A673 (cell line): ENCODE data around the gene PHLDB2. TPM values are rescaled to one million over a fixed set of nuclear protein-coding genes. Genes with fewer than 3 reads are reported as not detected.

ENCODE experiments used
- BruUV-seq: library from RNA; stranded (reverse); fragments of 400-500 nt; replicated peaks from 2 replicates; lab custom pipeline; 2021; lab: Mats Ljungman, UMichigan
- CTCF ChIA-PET: fragments of 300-600 bp; sonication (Branson Sonifier 250); formaldehyde crosslinking; loops from one replicate; lab custom pipeline; 2022; ENCODE audit warnings: antibody characterized with exemption; lab: Charles Lee
- POLR2A ChIA-PET: fragments of 300-600 bp; sonication (Branson Sonifier 250); formaldehyde crosslinking; loops from one replicate; lab custom pipeline; 2022; ENCODE audit warnings: antibody characterized with exemption; ENCODE audit not compliant: low non-redundant PET; lab: Charles Lee
- DNase-seq: peaks from one replicate; pipeline ENCODE4 v3.0.0-alpha.2; 2015; ENCODE audit warnings: low spot score
- H3K27ac ChIP-seq: fragments of 200-600 bp; sonication (generic); 2 replicates; pipeline ENCODE4 v1.5.1; 2016; ENCODE audit warnings: mixed run types, low read depth, mild to moderate bottlenecking, mixed read lengths, antibody characterized with exemption, low read length; ENCODE audit not compliant: poor library complexity, severe bottlenecking
- H3K27me3 ChIP-seq: fragments of 200-600 bp; sonication (generic); replicated peaks from 2 replicates; pipeline ENCODE4 v1.6.1; 2017; ENCODE audit warnings: mixed run types, low read depth, mild to moderate bottlenecking, mixed read lengths, antibody characterized with exemption, low read length; ENCODE audit not compliant: insufficient read depth, poor library complexity
- H3K36me3 ChIP-seq: fragments of 200-600 bp; sonication (generic); 2 replicates; pipeline ENCODE4 v1.6.1; 2016; ENCODE audit warnings: mixed run types, mild to moderate bottlenecking, mixed read lengths, antibody characterized with exemption, low read length; ENCODE audit not compliant: insufficient read depth, poor library complexity, severe bottlenecking
- H3K4me1 ChIP-seq: fragments of 200-600 bp; sonication (generic); 2 replicates; pipeline ENCODE4 v1.6.1; 2017; ENCODE audit warnings: mixed run types, mild to moderate bottlenecking, mixed read lengths, antibody characterized with exemption, low read length; ENCODE audit not compliant: insufficient read depth, poor library complexity, severe bottlenecking
- H3K4me3 ChIP-seq: fragments of 200-600 bp; sonication (generic); 2 replicates; pipeline ENCODE4 v1.5.1; 2016; ENCODE audit warnings: low read depth, mixed run types, mild to moderate bottlenecking, mixed read lengths, low read length; ENCODE audit not compliant: poor library complexity, severe bottlenecking
- H3K9me3 ChIP-seq: fragments of 200-600 bp; sonication (generic); 2 replicates; pipeline ENCODE4 v1.6.1; 2016; ENCODE audit warnings: mixed run types, low read depth, mild to moderate bottlenecking, mixed read lengths, antibody characterized with exemption, low read length; ENCODE audit not compliant: poor library complexity, severe bottlenecking
- EZH2 ChIP-seq: fragments of 200-600 bp; sonication (generic); IDR thresholded peaks from 2 replicates; pipeline ENCODE4 v1.6.1; 2017; ENCODE audit warnings: borderline replicate concordance, low read depth, mild to moderate bottlenecking, mixed read lengths, antibody characterized with exemption, low read length; ENCODE audit not compliant: poor library complexity, severe bottlenecking
- intact Hi-C: fragments of 100-400 bp; cut with micrococcal nuclease; formaldehyde crosslinking; loops from one replicate; pipeline ENCODE4 v1.10.0; 2022; ENCODE audit not compliant: unreplicated experiment
- total RNA-seq: library from RNA; stranded (reverse); gene quantifications from 2 replicates; pipeline ENCODE4 v1.2.3, GENCODE V29; 2021
- TF ChIP-seq, protein P1 (sequence below): fragments of 300-800, 200-600 bp; sonication (generic); conservative IDR thresholded peaks from 2 replicates; pipeline ENCODE4 v1.5.1; 2017; ENCODE audit warnings: low read depth, mild to moderate bottlenecking, antibody characterized with exemption, low read length, moderate library complexity, mixed read lengths

PHLDB2 gene
- total RNA-seq, 1 experiment from 2014 or later = 13.1 TPM

DNA sequence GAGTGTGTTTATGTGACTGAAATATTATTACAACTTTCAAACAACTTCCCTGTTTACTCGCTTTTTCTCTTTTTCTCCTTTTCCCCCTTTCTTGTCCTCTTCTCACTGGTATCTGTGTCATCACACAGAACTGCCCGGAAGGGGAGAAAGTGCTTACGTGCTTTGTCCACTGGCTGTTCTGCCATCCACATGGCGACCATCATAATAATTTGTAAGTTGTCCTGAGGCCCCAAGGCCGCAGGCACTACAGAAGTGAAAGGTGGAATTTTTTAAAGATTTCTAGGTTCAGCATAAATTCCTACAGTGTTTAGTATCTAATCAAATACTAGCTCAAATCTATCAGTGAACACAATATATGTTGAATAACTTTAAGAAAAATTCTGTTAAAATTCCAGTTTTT, 93.0 kb downstream of the PHLDB2 start:
- no peaks in the 10 kb centered on the region for H3K36me3 ChIP-seq
- H3K4me3 ChIP-seq = no peak overlapping the region
- no peak for TF ChIP-seq EZH2
- TF ChIP-seq, protein P1, sequence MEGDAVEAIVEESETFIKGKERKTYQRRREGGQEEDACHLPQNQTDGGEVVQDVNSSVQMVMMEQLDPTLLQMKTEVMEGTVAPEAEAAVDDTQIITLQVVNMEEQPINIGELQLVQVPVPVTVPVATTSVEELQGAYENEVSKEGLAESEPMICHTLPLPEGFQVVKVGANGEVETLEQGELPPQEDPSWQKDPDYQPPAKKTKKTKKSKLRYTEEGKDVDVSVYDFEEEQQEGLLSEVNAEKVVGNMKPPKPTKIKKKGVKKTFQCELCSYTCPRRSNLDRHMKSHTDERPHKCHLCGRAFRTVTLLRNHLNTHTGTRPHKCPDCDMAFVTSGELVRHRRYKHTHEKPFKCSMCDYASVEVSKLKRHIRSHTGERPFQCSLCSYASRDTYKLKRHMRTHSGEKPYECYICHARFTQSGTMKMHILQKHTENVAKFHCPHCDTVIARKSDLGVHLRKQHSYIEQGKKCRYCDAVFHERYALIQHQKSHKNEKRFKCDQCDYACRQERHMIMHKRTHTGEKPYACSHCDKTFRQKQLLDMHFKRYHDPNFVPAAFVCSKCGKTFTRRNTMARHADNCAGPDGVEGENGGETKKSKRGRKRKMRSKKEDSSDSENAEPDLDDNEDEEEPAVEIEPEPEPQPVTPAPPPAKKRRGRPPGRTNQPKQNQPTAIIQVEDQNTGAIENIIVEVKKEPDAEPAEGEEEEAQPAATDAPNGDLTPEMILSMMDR = no peak
- CTCF ChIA-PET = no interaction called here
- BruUV-seq = no TSS peak
- no peaks in the 10 kb centered on the region for H3K9me3 ChIP-seq
- intact Hi-C loops = no loop called here
- POLR2A ChIA-PET = interaction anchor here (0.8 kb wide), 1 partner anchor 33 kb away, joined by 4 read pairs; no protein-coding TSS in a partner anchor
- H3K27me3 ChIP-seq = no peaks in the 10 kb centered on the region
- DNase-seq = no peak
- H3K27ac ChIP-seq = no peak overlapping the region
- peaks cover 27% of the 10 kb centered on the region for H3K4me1 ChIP-seq

DNA sequence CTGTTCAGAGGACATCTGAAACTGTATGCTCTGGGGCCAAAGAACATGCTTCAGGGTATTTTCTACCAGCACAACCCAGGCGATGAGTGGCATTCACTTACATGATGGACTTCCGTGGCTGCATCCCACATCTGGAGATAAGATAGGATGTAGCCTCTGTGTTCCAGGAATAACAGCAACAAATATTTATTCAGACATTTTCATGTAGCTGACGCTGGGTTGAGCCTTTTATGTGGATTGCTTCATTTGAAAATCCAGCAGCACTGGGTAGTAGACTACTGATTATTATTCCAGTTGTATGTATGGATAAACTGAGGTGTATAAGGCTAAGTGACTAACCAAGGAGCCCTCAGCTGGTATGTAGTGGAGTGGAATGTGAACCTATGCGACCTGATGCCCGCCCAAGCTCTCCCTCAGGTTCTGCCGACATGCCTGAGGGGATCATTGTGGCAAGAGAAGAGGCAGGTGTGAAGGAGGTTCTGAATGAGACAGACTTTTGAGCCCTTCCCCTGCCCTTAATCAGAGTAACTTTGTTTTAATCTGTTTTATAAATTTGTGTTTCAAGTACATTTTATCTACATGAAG, 93.9 kb downstream of the PHLDB2 start:
- Histone ChIP-seq H3K36me3 (no peaks in the 10 kb centered on the region), H3K4me3 (no peak overlapping the region), H3K9me3 (no peaks in the 10 kb centered on the region), H3K4me1 (peaks cover 27% of the 10 kb centered on the region), H3K27me3 (no peaks in the 10 kb centered on the region), H3K27ac (no peak overlapping the region)
- intact Hi-C loops = no loop called here
- ChIA-PET CTCF (no interaction called here), POLR2A (interaction anchor here (0.8 kb wide), 1 partner anchor 33 kb away, joined by 4 read pairs; no protein-coding TSS in a partner anchor)
- TF ChIP-seq, protein P1 = no peak
- TF ChIP-seq EZH2 = no peak
- no peak for DNase-seq
- no TSS peak for BruUV-seq

DNA sequence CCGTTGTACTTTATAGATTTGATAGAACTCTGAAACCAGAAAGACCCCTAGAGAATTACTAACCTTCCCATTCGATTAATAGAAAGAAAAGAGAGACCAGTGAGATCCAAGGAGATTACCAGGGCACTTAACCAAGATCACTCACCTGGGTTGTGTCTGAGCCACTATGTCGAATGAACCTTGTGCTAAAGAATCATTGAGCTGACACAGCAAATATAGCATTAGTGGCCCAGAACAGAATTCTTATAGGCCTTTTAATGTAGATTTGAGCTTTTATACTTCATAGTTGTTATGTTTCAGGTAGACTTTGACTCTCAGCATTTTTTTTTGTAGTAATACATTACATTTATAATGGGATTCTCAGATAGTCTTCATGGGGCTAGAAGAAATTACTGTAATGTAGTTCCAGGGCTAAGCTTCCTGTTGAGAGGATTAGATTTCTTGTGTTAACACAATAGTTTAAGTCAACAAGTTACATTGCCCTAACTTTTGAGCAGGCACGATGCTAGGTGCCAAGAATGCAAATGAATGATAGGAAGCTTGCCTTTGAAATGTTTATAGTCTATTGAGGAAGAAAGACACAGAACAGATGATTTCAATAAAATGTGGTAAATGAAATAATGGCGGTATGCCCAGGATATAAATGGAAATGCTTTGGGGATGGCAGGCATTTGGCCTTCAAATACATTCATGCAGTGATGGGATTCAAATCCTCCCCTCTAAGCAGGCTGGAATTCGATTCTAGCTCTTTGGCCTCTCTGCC, 95.3 kb downstream of the PHLDB2 start:
- Histone ChIP-seq H3K27ac (no peak overlapping the region), H3K4me3 (no peak overlapping the region), H3K27me3 (no peaks in the 10 kb centered on the region), H3K4me1 (peaks cover 20% of the 10 kb centered on the region), H3K36me3 (no peaks in the 10 kb centered on the region), H3K9me3 (no peaks in the 10 kb centered on the region)
- ChIA-PET CTCF (interaction anchor here (0.6 to 1.0 kb wide), 2 partner anchors 59 to 265 kb away, joined by 3 read pairs; no protein-coding TSS in a partner anchor), POLR2A (no interaction called here)
- intact Hi-C loops = no loop called here
- peak; percentile 91 for DNase-seq
- no TSS peak for BruUV-seq
- TF ChIP-seq, protein P1 = no peak
- TF ChIP-seq EZH2 = no peak
